HEK293 (cell line): ENCODE results near the gene PAQR8.

Source experiments
- ELK4 ChIP-seq: IDR thresholded peaks from 2 replicates; pipeline ENCODE4 v1.6.1; 2011; ENCODE audit warnings: mild to moderate bottlenecking, low read depth, low read length, borderline replicate concordance
- KLF10 ChIP-seq: fragments of 450-650 bp; IDR thresholded peaks from 2 replicates; pipeline ENCODE4 v1.5.1; 2018; ENCODE audit warnings: missing biosample characterization, mild to moderate bottlenecking, missing genetic modification characterization
- SETDB1 ChIP-seq: IDR thresholded peaks from one replicate; pipeline ENCODE4 v1.6.1; 2017; ENCODE audit warnings: mild to moderate bottlenecking, low read length, moderate library complexity, mixed read lengths; ENCODE audit not compliant: insufficient read length
- SP2 ChIP-seq: fragments of 450-650 bp; formaldehyde crosslinking; IDR thresholded peaks from 2 replicates; pipeline ENCODE4 v1.5.1; 2016; ENCODE audit warnings: missing biosample characterization, missing genetic modification characterization
- ZNF140 ChIP-seq: fragments of 450-650 bp; formaldehyde crosslinking; IDR thresholded peaks from 2 replicates; pipeline ENCODE4 v1.5.1; 2016; ENCODE audit warnings: missing biosample characterization, missing genetic modification characterization
- ZNF211 ChIP-seq: fragments of 450-650 bp; formaldehyde crosslinking; IDR thresholded peaks from 2 replicates; pipeline ENCODE4 v1.5.1; 2016; ENCODE audit warnings: low read depth, missing biosample characterization, missing genetic modification characterization
- ZNF501 ChIP-seq: fragments of 450-650 bp; formaldehyde crosslinking; IDR thresholded peaks from 2 replicates; pipeline ENCODE4 v1.5.1; 2016; ENCODE audit warnings: missing biosample characterization, missing genetic modification characterization
- ZNF660 ChIP-seq: fragments of 450-650 bp; IDR thresholded peaks from 2 replicates; pipeline ENCODE4 v1.5.1; 2018; ENCODE audit warnings: missing biosample characterization, mild to moderate bottlenecking, missing genetic modification characterization
- TF ChIP-seq, protein P1 (sequence below): fragments of 450-650 bp; formaldehyde crosslinking; IDR thresholded peaks from 2 replicates; pipeline ENCODE4 v1.5.1; 2016; ENCODE audit warnings: missing biosample characterization, missing genetic modification characterization

DNA sequence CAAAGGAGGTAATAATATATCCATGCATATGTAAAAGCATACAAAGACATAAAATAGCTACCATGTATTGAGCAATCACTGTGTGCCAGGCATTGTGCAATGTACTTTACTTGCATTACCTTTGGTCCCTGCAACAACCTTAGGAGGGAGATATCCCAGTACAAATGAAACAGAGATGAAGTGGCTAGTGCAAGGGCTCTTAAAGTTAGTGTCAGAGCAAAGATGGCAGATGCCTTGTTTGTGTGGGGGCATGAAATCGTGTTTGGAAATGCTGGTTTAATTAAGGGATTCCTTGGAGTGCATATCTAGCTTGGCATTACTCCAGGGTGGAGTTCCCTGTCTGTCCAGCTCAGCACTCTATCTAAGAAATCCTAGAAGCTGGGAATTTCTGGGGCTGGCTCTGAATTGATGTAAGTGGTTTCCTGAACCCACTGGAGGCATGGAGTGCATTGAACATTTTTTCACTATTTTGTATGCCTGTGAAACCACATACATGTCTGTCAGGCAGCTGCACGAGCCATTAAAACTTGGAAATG is 9.8 kb downstream of the PAQR8 start:
- TF ChIP-seq, protein P1, sequence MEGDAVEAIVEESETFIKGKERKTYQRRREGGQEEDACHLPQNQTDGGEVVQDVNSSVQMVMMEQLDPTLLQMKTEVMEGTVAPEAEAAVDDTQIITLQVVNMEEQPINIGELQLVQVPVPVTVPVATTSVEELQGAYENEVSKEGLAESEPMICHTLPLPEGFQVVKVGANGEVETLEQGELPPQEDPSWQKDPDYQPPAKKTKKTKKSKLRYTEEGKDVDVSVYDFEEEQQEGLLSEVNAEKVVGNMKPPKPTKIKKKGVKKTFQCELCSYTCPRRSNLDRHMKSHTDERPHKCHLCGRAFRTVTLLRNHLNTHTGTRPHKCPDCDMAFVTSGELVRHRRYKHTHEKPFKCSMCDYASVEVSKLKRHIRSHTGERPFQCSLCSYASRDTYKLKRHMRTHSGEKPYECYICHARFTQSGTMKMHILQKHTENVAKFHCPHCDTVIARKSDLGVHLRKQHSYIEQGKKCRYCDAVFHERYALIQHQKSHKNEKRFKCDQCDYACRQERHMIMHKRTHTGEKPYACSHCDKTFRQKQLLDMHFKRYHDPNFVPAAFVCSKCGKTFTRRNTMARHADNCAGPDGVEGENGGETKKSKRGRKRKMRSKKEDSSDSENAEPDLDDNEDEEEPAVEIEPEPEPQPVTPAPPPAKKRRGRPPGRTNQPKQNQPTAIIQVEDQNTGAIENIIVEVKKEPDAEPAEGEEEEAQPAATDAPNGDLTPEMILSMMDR (tag by site-specific recombination): no peak
- TF ChIP-seq SP2 (tag by site-specific recombination) (no peak), ZNF501 (no peak), KLF10 (tag by site-specific recombination) (no peak), ZNF660 (tag by site-specific recombination) (no peak), ZNF211 (tag by site-specific recombination) (no peak), ZNF140 (tag by site-specific recombination) (no peak), SETDB1 (no peak), ELK4 (no peak)
